ENCODE data around the gene ADGRG3.

DNA sequence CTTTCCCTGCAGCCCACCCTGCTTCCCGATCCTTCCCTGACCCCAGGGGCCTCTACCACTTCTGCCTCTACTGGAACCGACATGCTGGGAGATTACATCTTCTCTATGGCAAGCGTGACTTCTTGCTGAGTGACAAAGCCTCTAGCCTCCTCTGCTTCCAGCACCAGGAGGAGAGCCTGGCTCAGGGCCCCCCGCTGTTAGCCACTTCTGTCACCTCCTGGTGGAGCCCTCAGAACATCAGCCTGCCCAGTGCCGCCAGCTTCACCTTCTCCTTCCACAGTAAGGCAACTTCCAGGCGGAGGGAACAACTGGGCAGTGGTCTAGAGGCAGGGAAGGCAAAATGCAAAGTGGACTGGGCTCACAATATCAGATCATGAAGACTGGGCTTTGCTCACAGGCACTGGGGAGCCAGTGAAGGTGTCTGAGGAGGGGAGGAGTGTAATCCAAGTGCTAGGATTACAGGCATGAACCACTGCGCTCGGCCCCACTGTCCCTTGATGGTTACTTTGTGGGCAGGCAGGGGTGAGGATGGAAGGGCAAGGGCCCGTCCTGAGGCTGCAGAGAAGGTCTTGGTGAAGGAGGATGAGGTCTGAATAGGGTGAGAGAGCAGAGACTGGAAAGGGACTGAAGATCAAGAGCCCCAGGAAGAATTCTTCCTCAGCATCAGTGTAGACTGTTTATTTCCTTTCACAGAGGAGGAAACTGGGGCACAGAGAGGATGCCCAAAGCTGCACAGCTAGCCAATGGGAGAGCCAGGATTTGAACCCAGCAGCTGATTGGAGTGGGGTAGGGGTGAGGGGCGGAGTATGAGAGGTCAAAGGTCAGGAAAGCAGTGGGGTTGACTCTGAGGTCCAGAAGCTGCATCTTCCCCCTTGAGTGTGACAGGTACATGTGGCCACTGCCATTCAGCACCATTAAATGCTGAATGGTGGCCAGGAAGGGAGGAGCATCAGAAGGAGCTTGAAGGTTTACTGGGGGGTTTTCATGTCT is 16.5 kb upstream of the ADGRG3 start:
- TF ChIP-seq, protein P1, sequence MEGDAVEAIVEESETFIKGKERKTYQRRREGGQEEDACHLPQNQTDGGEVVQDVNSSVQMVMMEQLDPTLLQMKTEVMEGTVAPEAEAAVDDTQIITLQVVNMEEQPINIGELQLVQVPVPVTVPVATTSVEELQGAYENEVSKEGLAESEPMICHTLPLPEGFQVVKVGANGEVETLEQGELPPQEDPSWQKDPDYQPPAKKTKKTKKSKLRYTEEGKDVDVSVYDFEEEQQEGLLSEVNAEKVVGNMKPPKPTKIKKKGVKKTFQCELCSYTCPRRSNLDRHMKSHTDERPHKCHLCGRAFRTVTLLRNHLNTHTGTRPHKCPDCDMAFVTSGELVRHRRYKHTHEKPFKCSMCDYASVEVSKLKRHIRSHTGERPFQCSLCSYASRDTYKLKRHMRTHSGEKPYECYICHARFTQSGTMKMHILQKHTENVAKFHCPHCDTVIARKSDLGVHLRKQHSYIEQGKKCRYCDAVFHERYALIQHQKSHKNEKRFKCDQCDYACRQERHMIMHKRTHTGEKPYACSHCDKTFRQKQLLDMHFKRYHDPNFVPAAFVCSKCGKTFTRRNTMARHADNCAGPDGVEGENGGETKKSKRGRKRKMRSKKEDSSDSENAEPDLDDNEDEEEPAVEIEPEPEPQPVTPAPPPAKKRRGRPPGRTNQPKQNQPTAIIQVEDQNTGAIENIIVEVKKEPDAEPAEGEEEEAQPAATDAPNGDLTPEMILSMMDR (IDR thresholded peaks at IDR 0.05; ENCODE audit: insufficient read depth, low read length, poor library complexity, severe bottlenecking): no peak
- no peak for TF ChIP-seq EZH2phosphoT487 (conservative IDR thresholded peaks at IDR 0.05; ENCODE audit: low read length)

Data from SU-DHL-6 (cell line).